GM10847 (cell line): ENCODE measurements around the gene SYNE1.

ENCODE experiments used
- POLR2A ChIP-seq: IDR thresholded peaks from 2 replicates; pipeline ENCODE4 v1.6.1; 2011; ENCODE audit not compliant: insufficient read length; ENCODE audit errors: extremely low read depth

The SYNE1 gene

GRCh38 chr6:152071843-152072242 lies 565.3 kb downstream of the SYNE1 start:
- TF ChIP-seq POLR2A = no peak
